Activated CD4-positive, alpha-beta memory T cell treated with anti-CD3 and anti-CD28 coated beads, Interleukin-2, amount 10 ng/mL, durations not matched to agents 7 days and 5 days (primary cell): ENCODE data around the gene GRK5. TPM values are rescaled to one million over a fixed set of nuclear protein-coding genes. Genes with fewer than 3 reads are reported as not detected.

Experiments
- CTCF ChIA-PET: fragments of 350-600 bp; sonication (Branson Sonifier 250); formaldehyde crosslinking; loops from one replicate; lab custom pipeline; 2021; ENCODE audit warnings: antibody characterized with exemption, inconsistent platforms; lab: Charles Lee
- POLR2A ChIA-PET: fragments of 350-600 bp; sonication (Branson Sonifier 250); formaldehyde crosslinking; loops from one replicate; lab custom pipeline; 2021; ENCODE audit warnings: antibody characterized with exemption; lab: Charles Lee
- DNase-seq: peaks from one replicate; pipeline ENCODE4 v3.0.0-alpha.2; 2020
- H3K27ac Mint-ChIP-seq: one replicate; pipeline ENCODE4 v1.8.0; 2021; ENCODE audit warnings: mild to moderate bottlenecking, mixed read lengths
- H3K27me3 Mint-ChIP-seq: one replicate; pipeline ENCODE4 v1.8.0; 2021; ENCODE audit warnings: mixed read lengths
- H3K36me3 Mint-ChIP-seq: one replicate; pipeline ENCODE4 v1.8.0; 2021; ENCODE audit warnings: low read depth, mixed read lengths
- H3K4me1 Mint-ChIP-seq: one replicate; pipeline ENCODE4 v1.8.0; 2021; ENCODE audit warnings: mixed read lengths
- H3K4me3 Mint-ChIP-seq: one replicate; pipeline ENCODE4 v1.8.0; 2021; ENCODE audit warnings: mild to moderate bottlenecking, mixed read lengths
- H3K9me3 Mint-ChIP-seq: one replicate; pipeline ENCODE4 v1.8.0; 2021; ENCODE audit warnings: mixed read lengths
- total RNA-seq, 2 experiments: library from RNA; stranded (reverse); gene quantifications; one replicate each; pipeline ENCODE4 v1.2.3, GENCODE V29; 2021

The GRK5 gene
- total RNA-seq = 10 to 100 TPM; 29.8 to 30.6 TPM

DNA sequence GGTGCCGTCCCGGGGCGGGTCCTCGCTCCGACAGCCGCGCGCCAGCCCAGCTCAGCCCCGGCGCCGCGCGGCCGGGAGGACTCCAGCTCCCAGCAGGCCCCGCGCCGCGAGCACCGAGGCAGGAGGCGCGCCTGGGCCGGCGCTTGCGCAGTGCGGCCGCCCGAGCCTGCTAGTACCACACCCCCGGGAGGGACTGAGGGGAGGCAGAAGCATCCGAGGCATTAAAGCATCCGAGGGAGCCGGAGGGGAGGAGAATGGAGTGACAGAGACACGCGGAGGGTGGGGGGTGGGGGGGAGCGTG is at the start of gene GRK5:
Gene GRK5 (plus strand): TSS at position 206 of the 301 bp plus-strand sequence. CDS start 347 bp downstream, outside the sequence.
- POLR2A ChIA-PET = interaction anchor here (0.7 to 7.1 kb wide), 38 partner anchors 9 to 444 kb away, joined by 3 to 100 read pairs (median 6); partner anchors contain the start of genes BAG3, EIF3A, RGS10 and SFXN4
- peak within 1 kb of the TSS; percentile 92 for H3K4me3 Mint-ChIP-seq
- H3K9me3 Mint-ChIP-seq = no peaks in the 10 kb centered on the region
- peak; percentile 97 for DNase-seq
- no peaks in the 10 kb centered on the region for H3K27me3 Mint-ChIP-seq
- H3K4me1 Mint-ChIP-seq = peaks cover 46% of the 10 kb centered on the region
- no peaks in the 10 kb centered on the region for H3K36me3 Mint-ChIP-seq
- CTCF ChIA-PET = interaction anchor here (0.6 to 4.3 kb wide), 41 partner anchors 8 to 666 kb away, joined by 3 to 20 read pairs (median 5); partner anchors contain the start of genes INPP5F, MCMBP, NANOS1 and PRDX3
- peak within 1 kb of the TSS; percentile 97 for H3K27ac Mint-ChIP-seq

DNA sequence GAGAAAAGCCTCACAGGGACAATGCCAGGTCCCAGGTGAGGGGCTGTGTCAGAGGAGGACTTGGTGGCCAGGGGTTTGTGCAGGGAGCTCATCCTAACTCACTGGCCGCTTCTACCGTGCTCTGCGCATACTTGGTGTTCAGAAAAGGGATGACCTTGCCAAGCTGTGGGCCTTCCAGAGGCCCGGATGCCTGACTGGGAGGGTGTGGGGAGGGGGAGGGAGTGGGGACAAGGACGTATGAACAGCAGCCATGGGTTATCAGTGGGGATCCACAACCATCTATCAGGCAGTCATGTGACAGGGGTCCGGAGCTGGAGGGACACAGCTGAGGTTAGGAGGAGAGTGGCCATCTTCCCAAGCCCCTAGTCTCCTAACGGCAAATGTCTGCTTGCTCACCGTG is 48.0 kb upstream of the GRK5 start:
- Mint-ChIP-seq H3K36me3 (peaks cover 36% of the 10 kb centered on the region), H3K27me3 (no peaks in the 10 kb centered on the region)

GRCh38 chr10:119161680-119162451 is 45.5 kb upstream of the GRK5 start:
- POLR2A ChIA-PET = interaction anchor here (0.7 to 2.5 kb wide), 2 partner anchors 30 to 58 kb away, joined by 3 to 15 read pairs; partner anchors contain the start of gene DENND10
- Mint-ChIP-seq H3K36me3 (peaks cover 19% of the 10 kb centered on the region), H3K27ac (no peak overlapping the region), H3K27me3 (no peaks in the 10 kb centered on the region), H3K4me3 (no peak overlapping the region), H3K4me1 (peaks cover 39% of the 10 kb centered on the region), H3K9me3 (no peaks in the 10 kb centered on the region)
- no peak for DNase-seq
- CTCF ChIA-PET = interaction anchor here (0.7 kb wide), 1 partner anchor 212 kb away, joined by 3 read pairs; no protein-coding TSS in a partner anchor

More for the DNA sequence above, 48.0 kb upstream of the GRK5 start:
- Mint-ChIP-seq H3K27ac (no peak overlapping the region), H3K4me1 (peaks cover 22% of the 10 kb centered on the region), H3K4me3 (no peak overlapping the region), H3K9me3 (no peaks in the 10 kb centered on the region)
- ChIA-PET POLR2A (interaction anchor here (0.9 kb wide), 1 partner anchor 61 kb away, joined by 4 read pairs; no protein-coding TSS in a partner anchor), CTCF (no interaction called here)
- no peak for DNase-seq

GRCh38 chr10:119162452-119163092 is 44.8 kb upstream of the GRK5 start:
- Mint-ChIP-seq H3K4me3 (no peak overlapping the region), H3K27ac (no peak overlapping the region), H3K4me1 (peaks cover 44% of the 10 kb centered on the region), H3K36me3 (peaks cover 24% of the 10 kb centered on the region), H3K27me3 (no peaks in the 10 kb centered on the region), H3K9me3 (no peaks in the 10 kb centered on the region)
- POLR2A ChIA-PET = interaction anchor here (1.0 to 3.3 kb wide), 3 partner anchors 31 to 144 kb away, joined by 3 to 38 read pairs (median 15); no protein-coding TSS in a partner anchor
- DNase-seq = no peak
- CTCF ChIA-PET = interaction anchor here (2.2 kb wide), 1 partner anchor 144 kb away, joined by 7 read pairs; no protein-coding TSS in a partner anchor

- peak; percentile 85 for DNase-seq
- Mint-ChIP-seq H3K27ac (peak within 1 kb of the TSS; percentile 90), H3K4me1 (peaks cover 44% of the 10 kb centered on the region), H3K36me3 (peaks cover 33% of the 10 kb centered on the region), H3K4me3 (peak within 1 kb of the TSS; percentile 88), H3K27me3 (no peaks in the 10 kb centered on the region), H3K9me3 (no peaks in the 10 kb centered on the region)
- ChIA-PET POLR2A (interaction anchor here (0.7 to 3.3 kb wide), 19 partner anchors 8 to 707 kb away, joined by 3 to 38 read pairs (median 7); partner anchors contain the start of genes DENND10, EIF3A, GRK5 and MCMBP), CTCF (interaction anchor here (1.1 to 2.2 kb wide), 5 partner anchors 15 to 141 kb away, joined by 3 to 7 read pairs (median 7); partner anchors contain the start of gene GRK5)
Observed at GRCh38 chr10:119165171-119166117, 41.9 kb upstream of the GRK5 start, which contains the start of gene SFXN4. TSS of gene SFXN4 (minus strand) at chr10:119165714. CDS start at chr10:119165647, 67 bp downstream.

GRCh38 chr10:119166118-119166500 is 41.3 kb upstream of the GRK5 start:
- CTCF ChIA-PET = no interaction called here
- Mint-ChIP-seq H3K9me3 (no peaks in the 10 kb centered on the region), H3K27ac (peak overlapping the region; percentile 90), H3K36me3 (peaks cover 32% of the 10 kb centered on the region), H3K27me3 (no peaks in the 10 kb centered on the region), H3K4me1 (peaks cover 44% of the 10 kb centered on the region), H3K4me3 (peak overlapping the region; percentile 88)
- no peak for DNase-seq
- POLR2A ChIA-PET = interaction anchor here (1.1 to 3.3 kb wide), 8 partner anchors 10 to 62 kb away, joined by 3 to 38 read pairs (median 14); partner anchors contain the start of genes DENND10 and GRK5

DNA sequence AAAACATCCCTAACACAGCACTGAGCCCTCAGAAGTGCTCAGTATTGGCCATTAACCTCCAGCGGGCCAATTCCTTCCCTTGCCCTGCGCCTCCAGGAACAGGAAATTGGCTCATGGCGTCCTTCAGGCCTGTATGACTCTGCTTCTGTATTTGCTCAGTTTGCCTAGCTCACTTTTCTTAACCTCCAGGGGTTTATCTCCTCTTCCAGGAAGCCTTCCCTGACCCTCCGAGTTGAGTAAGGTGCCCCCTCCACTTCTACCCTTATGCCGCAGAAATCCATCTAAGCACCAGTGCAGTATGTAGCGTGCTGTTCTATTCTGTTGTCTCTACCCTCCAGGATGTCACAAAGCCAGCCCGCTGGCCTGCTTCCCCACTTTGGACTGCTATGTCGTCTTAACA is 40.8 kb upstream of the GRK5 start:
- peak overlapping the region; percentile 88 for H3K4me3 Mint-ChIP-seq
- H3K36me3 Mint-ChIP-seq = peaks cover 37% of the 10 kb centered on the region
- H3K27me3 Mint-ChIP-seq = no peaks in the 10 kb centered on the region
- H3K27ac Mint-ChIP-seq = peak overlapping the region; percentile 90
- ChIA-PET CTCF (no interaction called here), POLR2A (interaction anchor here (1.8 to 2.4 kb wide), 3 partner anchors 10 to 40 kb away, joined by 8 to 15 read pairs (median 14); partner anchors contain the start of gene GRK5)
- peaks cover 44% of the 10 kb centered on the region for H3K4me1 Mint-ChIP-seq
- no peak for DNase-seq
- no peaks in the 10 kb centered on the region for H3K9me3 Mint-ChIP-seq

DNA sequence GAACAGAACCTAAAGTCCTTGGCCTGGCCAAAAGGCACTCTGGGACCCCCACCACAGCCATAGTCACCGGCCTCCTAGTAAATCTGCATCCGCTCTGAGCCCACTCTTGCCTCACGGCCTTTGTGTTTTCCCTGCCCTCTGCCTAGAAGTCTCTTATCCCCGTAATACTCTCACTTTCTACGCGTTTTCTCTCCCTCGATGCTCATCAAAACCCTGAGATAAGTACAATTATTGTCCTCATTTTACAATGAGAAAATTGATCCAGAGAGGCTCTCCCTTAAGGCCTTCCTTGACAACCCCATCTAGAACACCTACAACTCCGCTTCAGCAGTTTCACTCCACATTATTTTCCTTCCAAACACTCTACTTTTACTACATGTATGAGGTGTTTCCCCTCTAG is 40.3 kb upstream of the GRK5 start:
- CTCF ChIA-PET = interaction anchor here (1.2 kb wide), 1 partner anchor 10 kb away, joined by 3 read pairs; no protein-coding TSS in a partner anchor
- peak overlapping the region; percentile 88 for H3K4me3 Mint-ChIP-seq
- peak overlapping the region; percentile 90 for H3K27ac Mint-ChIP-seq
- H3K4me1 Mint-ChIP-seq = peaks cover 42% of the 10 kb centered on the region
- no peaks in the 10 kb centered on the region for H3K9me3 Mint-ChIP-seq
- POLR2A ChIA-PET = interaction anchor here (0.8 to 1.8 kb wide), 2 partner anchors 9 to 35 kb away, joined by 3 to 8 read pairs; no protein-coding TSS in a partner anchor
- peaks cover 40% of the 10 kb centered on the region for H3K36me3 Mint-ChIP-seq
- no peak for DNase-seq
- no peaks in the 10 kb centered on the region for H3K27me3 Mint-ChIP-seq

GRCh38 chr10:119174109-119174508 is 33.3 kb upstream of the GRK5 start:
- H3K36me3 Mint-ChIP-seq = peaks cover 63% of the 10 kb centered on the region
- ChIA-PET POLR2A (interaction anchor here (1.5 kb wide), 1 partner anchor 9 kb away, joined by 7 read pairs; the partner anchor contains the start of gene SFXN4), CTCF (interaction anchor here (0.9 kb wide), 1 partner anchor 266 kb away, joined by 3 read pairs; no protein-coding TSS in a partner anchor)

DNA sequence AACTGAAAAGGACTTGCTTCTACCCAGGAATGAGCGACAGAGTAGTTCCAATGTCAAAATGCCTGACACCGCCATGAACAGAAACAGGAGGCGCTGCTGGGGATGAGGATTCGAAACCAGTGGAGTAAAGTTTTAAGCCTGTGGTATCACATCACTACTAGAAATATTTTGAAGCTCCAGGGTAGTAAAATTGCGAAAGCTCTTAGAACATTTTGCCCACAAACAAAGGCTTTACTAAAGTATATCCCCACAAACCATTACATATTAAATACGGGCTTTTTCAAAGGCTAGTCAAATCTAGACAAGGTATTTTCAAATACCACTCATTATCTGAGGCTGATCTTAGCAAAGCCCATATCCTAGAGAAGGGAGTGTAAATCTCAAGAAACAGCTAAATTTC is 31.2 kb upstream of the GRK5 start:
- Mint-ChIP-seq H3K27ac (peak overlapping the region; percentile 72), H3K4me3 (peak overlapping the region; percentile 96), H3K36me3 (peaks cover 48% of the 10 kb centered on the region), H3K4me1 (peaks cover 45% of the 10 kb centered on the region), H3K27me3 (no peaks in the 10 kb centered on the region), H3K9me3 (no peaks in the 10 kb centered on the region)
- CTCF ChIA-PET = interaction anchor here (0.7 to 1.7 kb wide), 6 partner anchors 8 to 367 kb away, joined by 3 to 5 read pairs (median 4); partner anchors contain the start of gene RGS10
- POLR2A ChIA-PET = interaction anchor here (1.1 to 2.2 kb wide), 12 partner anchors 9 to 341 kb away, joined by 3 to 18 read pairs (median 6); partner anchors contain the start of genes DENND10 and SFXN4
- no peak for DNase-seq

More at GRCh38 chr10:119174109-119174508, 33.3 kb upstream of the GRK5 start:
- Mint-ChIP-seq H3K4me1 (peaks cover 39% of the 10 kb centered on the region), H3K27me3 (no peaks in the 10 kb centered on the region), H3K9me3 (no peaks in the 10 kb centered on the region), H3K27ac (no peak overlapping the region), H3K4me3 (no peak overlapping the region)
- no peak for DNase-seq

- Mint-ChIP-seq H3K9me3 (no peaks in the 10 kb centered on the region), H3K27ac (peak overlapping the region; percentile 97), H3K4me3 (peak overlapping the region; percentile 96), H3K4me1 (peaks cover 41% of the 10 kb centered on the region), H3K27me3 (no peaks in the 10 kb centered on the region), H3K36me3 (peaks cover 34% of the 10 kb centered on the region)
- CTCF ChIA-PET = no interaction called here
- POLR2A ChIA-PET = interaction anchor here (1.4 to 2.2 kb wide), 2 partner anchors 32 to 46 kb away, joined by 5 to 17 read pairs; no protein-coding TSS in a partner anchor
- DNase-seq = peak; percentile 52
Observed at GRCh38 chr10:119177708-119178371, 29.5 kb upstream of the GRK5 start.
